GM12801 (cell line): Measurements from ENCODE around the gene INO80B.

Experiments used
- CTCF ChIP-seq: IDR thresholded peaks from one replicate; pipeline ENCODE4 v1.5.1; 2011; ENCODE audit warnings: control low read depth; ENCODE audit not compliant: insufficient read length; ENCODE audit errors: extremely low read depth

INO80B gene

GRCh38 chr2:74448771-74449170 lies 6.1 kb upstream of the INO80B start:
- TF ChIP-seq CTCF, result no peak

GRCh38 chr2:74450570-74451190 lies 4.2 kb upstream of the INO80B start:
- no peak for TF ChIP-seq CTCF

GRCh38 chr2:74457129-74457548 lies 2.3 kb downstream of the INO80B start:
- TF ChIP-seq CTCF, result no peak

GRCh38 chr2:74457549-74458131 lies 2.8 kb downstream of the INO80B start:
- TF ChIP-seq CTCF, result no peak

GRCh38 chr2:74458132-74458937 lies 3.4 kb downstream of the INO80B start, which contains the start of gene WBP1:
Gene WBP1 (plus strand): TSS chr2:74458438. CDS start chr2:74458603, 165 bp downstream.
- no peak for TF ChIP-seq CTCF

GRCh38 chr2:74458938-74459363 lies 4.1 kb downstream of the INO80B start:
- no peak for TF ChIP-seq CTCF

- TF ChIP-seq CTCF, result no peak
These were observed 6.5 kb downstream of the INO80B start for GRCh38 chr2:74461187-74462053.
